ENCODE data around the gene METTL13.

DNA sequence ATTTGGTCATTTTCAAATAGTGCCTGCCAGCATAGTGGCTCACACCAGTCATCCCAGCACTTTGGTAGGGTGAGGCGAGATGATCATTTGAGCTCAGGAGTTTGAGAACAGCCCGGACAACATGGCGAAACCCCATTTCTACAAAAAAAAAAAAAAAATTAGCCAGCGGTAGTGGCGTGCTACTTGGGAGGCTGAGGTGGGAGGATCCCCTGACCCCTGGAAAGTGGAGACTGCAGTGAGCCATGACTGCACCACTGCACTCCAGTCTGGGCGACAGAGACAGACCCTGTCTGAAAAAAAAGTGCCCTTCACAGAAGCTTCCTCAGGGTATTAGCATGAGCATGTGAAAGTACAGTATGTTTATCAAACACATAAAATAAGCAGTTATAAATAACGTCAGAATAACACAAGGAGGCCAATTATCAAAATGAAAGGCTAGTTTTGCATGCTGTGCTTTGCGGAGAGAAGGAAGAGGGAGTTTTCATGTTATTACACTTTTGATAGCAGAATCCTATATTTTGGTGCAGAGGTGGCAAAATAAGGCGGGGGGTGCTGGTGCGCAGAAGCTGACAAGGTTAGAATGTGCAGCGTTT, 781 bp upstream of the METTL13 start:
- no peak for TF ChIP-seq CTCF (IDR thresholded peaks at IDR 0.05)
- no peak for TF ChIP-seq POLR2A (IDR thresholded peaks at IDR 0.05)

All from thyroid gland (tissue), 4 donors.